Trophoblast cell (in vitro differentiated cells and primary cell): ENCODE results near the gene CRK.

Experiments used
- DNase-seq, 2 donors: peaks; one replicate each; pipeline ENCODE4 v3.0.0-alpha.2; 2016
- H2AFZ ChIP-seq: 2 replicates; pipeline ENCODE4 v1.6.1; 2013; ENCODE audit warnings: low read length, moderate library complexity, mild to moderate bottlenecking; ENCODE audit not compliant: insufficient read depth, poor library complexity
- H2AK5ac ChIP-seq: 2 replicates; pipeline ENCODE4 v1.6.1; 2013; ENCODE audit warnings: mild to moderate bottlenecking, low read length
- H2BK120ac ChIP-seq: 2 replicates; pipeline ENCODE4 v1.6.1; 2013; ENCODE audit warnings: low read length, mild to moderate bottlenecking, moderate library complexity; ENCODE audit not compliant: insufficient read depth, poor library complexity
- H2BK12ac ChIP-seq: 2 replicates; pipeline ENCODE4 v1.6.1; 2013; ENCODE audit warnings: mild to moderate bottlenecking, low read length, moderate library complexity
- H2BK5ac ChIP-seq: 2 replicates; pipeline ENCODE4 v1.6.1; 2013; ENCODE audit warnings: low read length, low read depth, moderate library complexity, mild to moderate bottlenecking; ENCODE audit not compliant: poor library complexity
- H3K14ac ChIP-seq: 2 replicates; pipeline ENCODE4 v1.6.1; 2013; ENCODE audit warnings: mild to moderate bottlenecking, low read length
- H3K18ac ChIP-seq: 2 replicates; pipeline ENCODE4 v1.6.1; 2013; ENCODE audit warnings: mild to moderate bottlenecking, low read length
- H3K23ac ChIP-seq: 2 replicates; pipeline ENCODE4 v1.6.1; 2013; ENCODE audit warnings: low read length
- H3K27ac ChIP-seq: 2 replicates; pipeline ENCODE4 v1.5.1; 2013; ENCODE audit warnings: low read depth, mild to moderate bottlenecking, inconsistent platforms, low read length, moderate library complexity
- H3K27me3 ChIP-seq: 2 replicates; pipeline ENCODE4 v1.6.1; 2013; ENCODE audit warnings: inconsistent platforms, mild to moderate bottlenecking, low read length, moderate library complexity; ENCODE audit not compliant: insufficient read depth
- H3K36me3 ChIP-seq, 2 experiments: 1 replicate in 1 of 2; 2 replicates in 1 of 2; pipeline ENCODE4 v1.6.1; 2013; ENCODE audit warnings: low read length in 2 of 2, mild to moderate bottlenecking in 2 of 2, moderate library complexity in 1 of 2; ENCODE audit not compliant: insufficient read depth in 2 of 2, control insufficient read depth in 1 of 2
- H3K4ac ChIP-seq: 2 replicates; pipeline ENCODE4 v1.6.1; 2013; ENCODE audit warnings: low read depth, mild to moderate bottlenecking, low read length, moderate library complexity
- H3K4me1 ChIP-seq, 2 experiments: 1 replicate in 1 of 2; 2 replicates in 1 of 2; pipeline ENCODE4 v1.6.1; 2013; ENCODE audit warnings: low read length in 2 of 2, mild to moderate bottlenecking in 2 of 2, moderate library complexity in 1 of 2; ENCODE audit not compliant: insufficient read depth in 2 of 2, control insufficient read depth in 1 of 2
- H3K4me2 ChIP-seq: 2 replicates; pipeline ENCODE4 v1.6.1; 2013; ENCODE audit warnings: inconsistent platforms, mild to moderate bottlenecking, low read length, moderate library complexity
- H3K4me3 ChIP-seq: 2 replicates; pipeline ENCODE4 v1.5.1; 2013; ENCODE audit warnings: mild to moderate bottlenecking, low read depth, low read length, inconsistent platforms
- H3K79me1 ChIP-seq: one replicate; pipeline ENCODE4 v1.6.1; 2013; ENCODE audit warnings: low read length
- H3K79me2 ChIP-seq: 2 replicates; pipeline ENCODE4 v1.6.1; 2013; ENCODE audit warnings: low read length, mild to moderate bottlenecking; ENCODE audit not compliant: control insufficient read depth, insufficient read depth, poor library complexity
- H3K9ac ChIP-seq: 2 replicates; pipeline ENCODE4 v1.6.1; 2013; ENCODE audit warnings: mild to moderate bottlenecking, low read length
- H3K9me3 ChIP-seq: 2 replicates; pipeline ENCODE4 v1.6.1; 2013; ENCODE audit warnings: low read depth, mild to moderate bottlenecking, control low read depth, inconsistent platforms, low read length; ENCODE audit not compliant: insufficient read depth
- H4K12ac ChIP-seq: 2 replicates; pipeline ENCODE4 v1.6.1; 2013; ENCODE audit warnings: low read depth, mild to moderate bottlenecking, low read length, moderate library complexity
- H4K8ac ChIP-seq: 2 replicates; pipeline ENCODE4 v1.6.1; 2013; ENCODE audit warnings: low read depth, mild to moderate bottlenecking, low read length, moderate library complexity
- H4K91ac ChIP-seq: one replicate; pipeline ENCODE4 v1.6.1; 2013; ENCODE audit warnings: low read depth, mild to moderate bottlenecking, low read length, moderate library complexity
- WGBS: extraction: QIAGEN DNeasy Blood & Tissue Kit; methylation state at CpG from one replicate; pipeline ENCODE4 v1.1.7; 2013; ENCODE audit warnings: missing lambda C conversion rate; ENCODE audit not compliant: insufficient read length, insufficient coverage; ENCODE audit errors: extremely low coverage; 5-methylcytosine and 5-hydroxymethylcytosine counted together

Gene CRK

GRCh38 chr17:1442187-1442586 is 13.8 kb downstream of the CRK start:
- Histone ChIP-seq H3K9ac (no peak overlapping the region), H3K4ac (peak overlapping the region; percentile 54), H4K12ac (no peak overlapping the region), H2BK120ac (no peak overlapping the region), H2BK5ac (no peak overlapping the region), H3K14ac (no peak overlapping the region), H3K36me3 (peaks cover 9 to 23% of the 10 kb centered on the region in 2 experiments), H3K4me1 (peaks cover under 1 to 12% of the 10 kb centered on the region in 2 experiments), H3K9me3 (peaks cover 2% of the 10 kb centered on the region), H3K4me3 (no peak overlapping the region), H4K91ac (no peak overlapping the region), H3K27ac (no peak overlapping the region), H3K23ac (no peak overlapping the region), H3K4me2 (no peak overlapping the region), H3K27me3 (no peaks in the 10 kb centered on the region), H2BK12ac (no peak overlapping the region), H2AFZ (no peak overlapping the region), H4K8ac (no peak overlapping the region), H3K18ac (no peak overlapping the region), H3K79me1 (no peaks in the 10 kb centered on the region), H2AK5ac (no peak overlapping the region), H3K79me2 (peaks cover 13% of the 10 kb centered on the region)
- DNase-seq = no peak
- WGBS = no CpG with 5 or more reads among the region's 4 CpGs

GRCh38 chr17:1440921-1441320 is 15.1 kb downstream of the CRK start:
- H3K4me2 ChIP-seq = no peak overlapping the region
- peak; percentile 85 to 88 for DNase-seq
- no peak overlapping the region for H4K12ac ChIP-seq
- no peak overlapping the region for H2BK12ac ChIP-seq
- H3K27ac ChIP-seq = no peak overlapping the region
- H4K91ac ChIP-seq = no peak overlapping the region
- H3K18ac ChIP-seq = no peak overlapping the region
- peaks cover 15 to 29% of the 10 kb centered on the region in 2 experiments for H3K36me3 ChIP-seq
- H3K14ac ChIP-seq = no peak overlapping the region
- H3K9me3 ChIP-seq = peaks cover 2% of the 10 kb centered on the region
- H3K4me1 ChIP-seq = peaks cover 0 to 12% of the 10 kb centered on the region in 2 experiments
- H4K8ac ChIP-seq = no peak overlapping the region
- no peaks in the 10 kb centered on the region for H3K79me1 ChIP-seq
- peaks cover 10% of the 10 kb centered on the region for H3K79me2 ChIP-seq
- no peak overlapping the region for H3K9ac ChIP-seq
- no peak overlapping the region for H3K23ac ChIP-seq
- H2BK120ac ChIP-seq = no peak overlapping the region
- no peak overlapping the region for H2AK5ac ChIP-seq
- no peak overlapping the region for H3K4me3 ChIP-seq
- WGBS = no CpG with 5 or more reads among the region's 8 CpGs
- no peaks in the 10 kb centered on the region for H3K27me3 ChIP-seq
- no peak overlapping the region for H2AFZ ChIP-seq
- H2BK5ac ChIP-seq = no peak overlapping the region
- H3K4ac ChIP-seq = peak overlapping the region; percentile 31

- H4K8ac ChIP-seq = no peak overlapping the region
- H3K9me3 ChIP-seq = no peaks in the 10 kb centered on the region
- no CpG with 5 or more reads among the region's 11 CpGs for WGBS
- H3K36me3 ChIP-seq = peaks cover 17 to 36% of the 10 kb centered on the region in 2 experiments
- H3K27ac ChIP-seq = peak overlapping the region; percentile 45
- no peak overlapping the region for H2BK5ac ChIP-seq
- H3K4me3 ChIP-seq = no peak overlapping the region
- no peak overlapping the region for H3K14ac ChIP-seq
- H4K12ac ChIP-seq = no peak overlapping the region
- no peak overlapping the region for H3K4me2 ChIP-seq
- no peak overlapping the region for H2BK120ac ChIP-seq
- H2BK12ac ChIP-seq = no peak overlapping the region
- H3K23ac ChIP-seq = no peak overlapping the region
- no peak overlapping the region for H2AFZ ChIP-seq
- no peak overlapping the region for H3K18ac ChIP-seq
- peak; percentile 33 to 91 for DNase-seq
- no peak overlapping the region for H4K91ac ChIP-seq
- H3K79me2 ChIP-seq = peaks cover 7% of the 10 kb centered on the region
- peaks cover 0 to 12% of the 10 kb centered on the region in 2 experiments for H3K4me1 ChIP-seq
- no peaks in the 10 kb centered on the region for H3K79me1 ChIP-seq
- H3K27me3 ChIP-seq = no peaks in the 10 kb centered on the region
- no peak overlapping the region for H2AK5ac ChIP-seq
- peak overlapping the region; percentile 21 for H3K4ac ChIP-seq
- H3K9ac ChIP-seq = no peak overlapping the region
These were observed 17.4 kb downstream of the CRK start for GRCh38 chr17:1438593-1439083.

- no peak overlapping the region for H3K23ac ChIP-seq
- H3K14ac ChIP-seq = no peak overlapping the region
- no peak overlapping the region for H4K91ac ChIP-seq
- no peak overlapping the region for H2BK120ac ChIP-seq
- peaks cover 19 to 38% of the 10 kb centered on the region in 2 experiments for H3K36me3 ChIP-seq
- no peaks in the 10 kb centered on the region for H3K79me1 ChIP-seq
- H3K4me1 ChIP-seq = peaks cover 0 to 12% of the 10 kb centered on the region in 2 experiments
- H3K9ac ChIP-seq = no peak overlapping the region
- no peak overlapping the region for H3K27ac ChIP-seq
- no peak overlapping the region for H2BK5ac ChIP-seq
- no peak overlapping the region for H3K4me2 ChIP-seq
- no peak for DNase-seq
- no CpG with 5 or more reads among the region's 3 CpGs for WGBS
- H3K4me3 ChIP-seq = no peak overlapping the region
- peaks cover 5% of the 10 kb centered on the region for H3K79me2 ChIP-seq
- no peak overlapping the region for H2BK12ac ChIP-seq
- H2AFZ ChIP-seq = no peak overlapping the region
- H3K9me3 ChIP-seq = no peaks in the 10 kb centered on the region
- no peaks in the 10 kb centered on the region for H3K27me3 ChIP-seq
- no peak overlapping the region for H3K18ac ChIP-seq
- H4K12ac ChIP-seq = no peak overlapping the region
- H3K4ac ChIP-seq = peak overlapping the region; percentile 64
- no peak overlapping the region for H4K8ac ChIP-seq
- H2AK5ac ChIP-seq = no peak overlapping the region
These were observed 20.7 kb downstream of the CRK start for GRCh38 chr17:1435326-1435725.
